HG02943 (cell line): ENCODE data around the gene TSC1.

Experiments
- ATAC-seq: cut with Tn5 transposase; IDR thresholded peaks from one replicate; pipeline ENCODE4 v1.9.1; 2021; ENCODE audit warnings: mild to moderate bottlenecking, low read depth, moderate library complexity; ENCODE audit not compliant: unreplicated experiment

The TSC1 gene

GRCh38 chr9:132873403-132873802, 71.0 kb downstream of the TSC1 start:
- ATAC-seq = no peak

GRCh38 chr9:132869266-132869665, 75.2 kb downstream of the TSC1 start:
- ATAC-seq = no peak

DNA sequence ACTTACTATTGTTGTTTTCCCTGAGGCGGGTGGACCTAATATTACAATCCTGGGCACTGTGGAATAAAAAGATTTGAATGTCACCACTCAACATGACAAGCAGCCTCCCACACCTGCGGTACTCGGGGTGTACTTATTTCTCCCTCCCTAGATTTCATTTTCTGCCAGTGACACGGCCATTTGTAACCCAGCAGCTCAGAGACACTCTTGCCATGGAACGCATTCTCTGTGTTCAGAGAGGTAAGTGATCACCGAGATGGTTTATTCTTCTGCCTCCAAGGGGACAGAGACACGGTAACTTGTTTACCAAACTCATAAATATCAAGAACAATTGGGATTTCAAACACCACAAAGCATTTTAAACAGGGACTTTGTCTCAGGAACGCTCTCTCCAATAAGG, 77.5 kb downstream of the TSC1 start:
- ATAC-seq = no peak

DNA sequence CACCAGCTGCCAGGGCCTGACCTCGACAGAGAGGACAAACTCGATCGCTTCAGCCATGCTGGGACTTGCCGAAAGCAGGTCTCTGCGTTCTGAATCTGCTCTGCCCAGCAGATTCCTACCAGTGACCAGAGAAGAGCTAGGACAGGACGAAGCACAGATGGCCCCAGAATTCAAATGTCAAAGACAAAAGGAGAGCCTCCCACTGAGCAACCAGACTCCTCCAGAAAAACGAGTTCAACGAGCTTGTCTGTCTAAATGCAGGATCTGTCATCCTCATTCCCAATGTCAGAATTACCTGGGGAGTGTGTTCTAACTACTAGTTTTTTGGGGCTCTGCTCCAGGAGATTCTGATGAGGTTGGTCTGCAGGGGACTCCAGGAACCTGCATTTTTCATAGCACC, 79.7 kb downstream of the TSC1 start:
- no peak for ATAC-seq

- no peak for ATAC-seq
Measured at GRCh38 chr9:132864277-132864676, 80.1 kb downstream of the TSC1 start.

DNA sequence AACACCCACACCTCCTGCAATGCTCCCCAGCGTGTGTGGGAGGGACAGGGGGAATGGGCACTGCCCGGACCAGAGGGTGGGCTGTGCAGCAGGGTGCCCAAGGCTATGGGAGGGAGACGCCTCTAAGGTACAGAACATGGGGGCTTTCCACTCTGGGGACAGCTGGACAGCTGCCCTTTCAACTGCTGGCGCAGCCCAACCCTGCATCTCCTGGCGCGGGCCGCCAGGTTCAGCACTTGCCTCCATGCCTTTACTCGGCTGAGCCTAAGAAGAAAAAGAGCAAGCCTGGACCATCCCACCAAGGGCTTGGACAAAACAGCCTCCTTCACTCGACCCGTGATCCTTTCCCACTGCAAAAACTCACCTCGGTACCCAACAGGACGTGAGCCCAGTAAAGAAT, 81.3 kb downstream of the TSC1 start:
- no peak for ATAC-seq

DNA sequence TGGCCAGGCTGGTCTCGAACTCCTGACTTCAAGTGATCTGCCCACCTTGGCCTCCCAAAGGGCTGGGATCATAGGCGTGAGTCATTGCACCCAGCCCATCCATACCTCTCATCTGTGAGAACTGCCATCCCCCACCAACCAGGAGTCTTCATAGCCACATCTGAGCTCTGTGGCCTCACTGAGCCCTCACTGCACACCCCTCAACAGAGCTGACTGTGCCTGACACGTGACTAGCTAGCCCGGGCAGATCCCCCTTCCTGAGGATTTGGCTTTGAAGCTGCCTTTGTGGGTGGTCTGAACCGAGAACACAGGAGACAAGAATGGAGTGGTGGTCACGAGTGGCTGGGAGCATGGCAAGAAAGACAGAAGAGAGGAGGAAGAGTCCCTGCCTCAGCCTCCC, 81.9 kb downstream of the TSC1 start:
- ATAC-seq = no peak

DNA sequence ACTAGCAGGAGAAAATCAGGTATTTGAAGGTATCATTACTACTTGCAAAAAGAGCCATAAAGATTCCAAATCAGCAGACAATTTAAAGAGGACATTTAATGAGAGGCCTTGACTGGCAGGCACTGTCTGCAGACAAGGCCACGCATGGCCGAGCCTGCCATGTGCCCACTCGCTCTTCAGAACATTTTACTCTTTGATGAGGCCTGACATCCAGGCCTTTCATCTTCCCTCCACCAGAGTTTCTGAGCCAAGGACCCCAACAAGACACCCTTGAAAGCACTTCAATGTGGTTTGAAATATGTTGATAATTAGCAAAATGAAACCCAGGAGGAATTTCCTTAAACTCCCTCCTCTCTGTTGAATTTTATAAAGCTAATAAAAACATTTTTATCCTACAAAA, 82.8 kb downstream of the TSC1 start:
- no peak for ATAC-seq

DNA sequence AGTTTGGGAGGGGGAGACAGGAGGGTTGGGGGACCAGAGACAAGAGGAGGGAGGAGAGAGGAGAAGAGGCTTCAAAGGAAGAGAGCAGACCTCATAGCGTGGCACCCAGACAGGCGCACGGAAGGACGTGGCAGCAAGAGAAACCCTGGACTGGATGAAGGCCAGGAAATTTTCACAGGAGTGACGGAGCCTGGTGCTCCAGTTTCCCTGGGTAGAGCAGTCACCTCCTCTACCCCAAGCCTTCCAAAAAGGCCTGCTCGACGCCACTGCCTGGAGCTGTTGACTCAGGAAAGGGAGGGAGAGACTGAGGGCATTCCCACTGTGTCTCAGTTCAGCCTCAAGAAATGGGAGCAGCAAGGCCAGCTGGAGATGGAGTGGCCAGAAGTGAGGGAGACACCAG, 85.7 kb downstream of the TSC1 start:
- ATAC-seq = no peak

DNA sequence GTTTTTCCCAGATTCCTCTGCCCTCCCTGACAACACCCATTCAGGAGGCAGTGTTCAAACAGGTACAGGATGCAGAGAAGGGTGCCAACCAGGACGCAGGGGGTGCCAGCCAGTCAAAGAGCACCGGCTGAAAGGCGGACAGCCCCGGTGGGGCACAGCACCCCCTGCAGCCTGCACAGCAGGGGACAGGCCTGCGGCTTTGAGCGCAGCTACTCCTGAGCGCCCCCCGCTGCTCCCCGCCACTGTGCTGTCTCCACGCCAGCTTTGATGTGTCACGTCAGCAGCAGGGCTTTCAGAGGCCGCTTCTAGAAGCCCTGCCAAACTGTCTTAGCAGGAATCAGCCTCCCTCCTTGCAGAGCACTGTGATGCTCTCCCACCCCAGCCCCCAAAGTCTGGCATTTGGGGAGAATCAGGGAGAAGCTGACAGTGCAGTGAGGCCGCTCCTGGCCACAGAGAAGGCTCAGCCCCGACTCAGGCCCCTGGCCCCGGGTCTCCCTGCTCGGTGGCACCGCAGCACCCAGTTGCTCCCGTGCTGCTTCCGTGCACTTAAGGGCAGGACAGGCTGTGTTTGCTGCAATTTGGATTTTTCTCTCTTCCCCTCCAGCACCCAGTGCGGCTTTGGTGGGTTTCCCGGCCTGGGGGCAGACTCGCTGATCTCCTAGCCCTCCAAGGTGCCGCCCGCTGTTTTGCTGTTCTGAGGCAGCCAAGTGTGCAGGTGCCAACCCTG, 86.6 kb downstream of the TSC1 start:
- no peak for ATAC-seq

DNA sequence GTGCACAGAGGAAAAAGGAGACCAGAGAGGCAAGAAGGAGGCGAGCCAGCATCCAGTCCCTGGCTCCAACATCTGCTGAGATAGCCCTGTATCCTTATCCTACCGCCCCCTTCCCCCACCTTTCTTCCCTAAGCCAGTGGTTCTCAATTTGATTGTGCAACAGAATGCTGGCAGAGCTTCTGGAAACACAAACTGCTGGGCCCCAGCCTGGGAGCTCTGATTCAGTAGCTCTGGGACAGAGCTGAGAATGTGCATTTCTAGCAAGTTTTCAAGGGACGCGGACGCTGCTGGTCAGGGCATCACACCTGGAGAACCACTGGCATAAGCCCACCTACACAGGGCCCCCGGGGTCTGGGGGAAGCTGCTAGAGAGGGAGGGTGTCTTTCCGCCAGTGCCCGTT, 87.4 kb downstream of the TSC1 start:
- ATAC-seq = no peak

DNA sequence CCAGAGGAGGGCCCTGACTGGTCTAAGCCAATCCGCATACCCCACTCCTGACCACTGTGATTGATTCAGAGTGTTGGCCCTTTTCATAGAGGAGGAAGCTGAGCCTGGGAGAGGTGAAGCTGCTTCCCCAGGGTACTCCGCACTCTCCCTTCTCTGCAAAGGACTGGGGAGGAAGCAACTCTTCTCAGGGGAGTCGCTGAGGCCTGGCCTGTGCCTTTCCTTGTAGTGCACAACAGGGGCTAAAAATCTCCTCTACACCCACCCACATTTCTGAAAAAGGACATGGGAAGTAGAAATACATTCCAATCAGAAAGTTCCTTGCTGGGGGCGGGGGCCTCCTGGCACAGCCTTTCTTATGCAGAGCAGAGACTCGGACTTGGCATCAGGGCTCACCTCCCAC, 88.5 kb downstream of the TSC1 start:
- no peak for ATAC-seq

- no peak for ATAC-seq
Measured at GRCh38 chr9:132854832-132855231, 89.6 kb downstream of the TSC1 start.

- ATAC-seq = no peak
Measured at GRCh38 chr9:132853482-132853881, 90.9 kb downstream of the TSC1 start.

GRCh38 chr9:132849185-132849706, 95.2 kb downstream of the TSC1 start:
- no peak for ATAC-seq

- no peak for ATAC-seq
Measured at GRCh38 chr9:132846918-132847515, 97.4 kb downstream of the TSC1 start.

DNA sequence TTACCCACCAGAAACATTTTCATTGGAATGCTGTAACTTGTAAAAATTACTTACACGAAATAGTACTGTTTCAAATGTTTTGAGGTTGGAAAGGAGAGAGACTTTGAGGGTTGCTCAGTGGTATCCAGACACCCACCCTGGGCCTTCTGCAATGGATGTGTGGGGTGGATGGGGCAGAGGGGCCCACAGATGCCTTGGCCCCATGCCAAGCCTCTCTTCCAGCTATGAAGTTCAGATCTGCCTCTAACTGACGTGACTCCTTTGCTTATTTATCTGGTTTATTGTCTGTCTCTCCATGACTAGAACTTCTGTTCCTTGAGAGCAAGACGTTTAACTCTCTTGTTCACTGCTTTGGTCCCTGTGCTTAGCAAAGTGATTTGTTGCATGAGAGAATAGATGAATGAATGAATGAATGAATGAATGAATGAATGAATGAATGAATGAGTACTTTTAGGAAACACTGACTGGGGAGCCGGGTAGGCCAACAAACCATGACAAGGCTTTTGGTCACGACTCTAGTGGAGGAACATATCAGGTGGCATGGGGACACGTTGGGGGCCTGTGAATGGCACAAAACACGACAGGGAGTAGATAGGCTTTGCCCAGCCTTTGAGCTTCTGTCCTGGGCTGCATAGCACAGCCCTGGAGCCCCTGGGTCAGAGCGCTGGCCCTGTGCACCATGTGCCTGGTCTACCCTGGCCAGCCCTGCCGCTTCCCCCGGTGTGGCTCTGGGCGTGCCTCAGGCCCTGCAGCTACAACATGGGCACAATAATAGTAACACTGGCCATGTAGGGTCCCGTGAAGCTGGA, 98.1 kb downstream of the TSC1 start:
- ATAC-seq = no peak

DNA sequence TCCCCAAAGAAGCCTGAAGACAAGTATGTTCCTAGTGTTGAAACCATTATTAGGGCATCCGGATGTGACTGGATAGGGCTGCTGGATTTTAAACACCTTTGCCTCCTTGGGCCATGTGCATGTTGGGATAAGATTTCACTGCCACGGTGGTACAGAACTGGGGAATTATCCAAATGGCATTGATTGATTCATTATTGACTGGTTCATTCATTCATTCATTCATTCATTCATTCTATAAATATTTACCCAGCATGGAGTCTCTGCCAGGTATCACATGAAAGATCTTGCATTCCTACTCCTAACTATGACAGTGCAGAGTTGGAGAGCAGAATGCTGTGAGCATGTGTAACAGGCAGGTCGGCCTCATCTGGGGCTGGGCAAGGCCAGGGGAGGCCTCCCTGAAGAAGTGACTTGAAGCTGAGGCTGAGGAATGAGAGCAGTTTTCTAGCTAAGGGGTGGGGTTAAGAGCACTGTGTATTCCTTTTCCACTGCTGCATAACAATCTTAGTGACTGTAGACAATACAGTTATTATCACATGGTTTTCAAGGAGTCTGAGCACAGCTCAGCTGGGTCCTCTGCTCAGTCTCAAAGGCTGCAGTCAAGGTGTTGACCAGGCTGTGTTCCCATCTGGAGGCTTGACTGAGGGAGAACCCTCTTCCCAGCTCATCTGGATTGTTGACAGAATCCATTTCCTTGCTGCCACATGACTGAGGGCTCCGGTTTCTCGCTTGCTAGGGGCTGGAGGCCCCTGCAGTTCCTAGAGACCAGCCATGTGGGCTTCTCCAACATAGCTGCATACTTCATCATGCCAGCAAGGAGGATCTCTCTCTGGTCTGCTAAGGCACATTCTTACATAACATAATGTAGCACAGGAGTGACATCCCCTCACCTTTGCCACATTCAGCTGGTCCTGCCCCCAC, 102.0 kb downstream of the TSC1 start:
- no peak for ATAC-seq
